DMS53 treated with DMSO at 0.1 percent for 48 hours (cell line): ENCODE measurements around the gene ABCG1.
A peak's percentile ranks its signal among the peaks of the same experiment; 100 is the strongest.

Experiments
- DNase-seq: peaks from one replicate; lab custom pipeline; 2025; ENCODE audit not compliant: unreplicated experiment; lab: John Stamatoyannopoulos, UW

ABCG1 gene

GRCh38 chr21:42231756-42232155 lies 12.8 kb downstream of the ABCG1 start:
- no peak for DNase-seq

- DNase-seq: no peak
Measured at GRCh38 chr21:42232176-42232825, 13.4 kb downstream of the ABCG1 start.

- DNase-seq: peak; percentile 55
Measured at GRCh38 chr21:42233067-42233961, 14.4 kb downstream of the ABCG1 start.

GRCh38 chr21:42234041-42234440 lies 15.1 kb downstream of the ABCG1 start:
- no peak for DNase-seq

- peak; percentile 60 for DNase-seq
Measured at GRCh38 chr21:42234464-42235241, 15.7 kb downstream of the ABCG1 start.

GRCh38 chr21:42235593-42235992 lies 16.7 kb downstream of the ABCG1 start:
- DNase-seq: no peak

GRCh38 chr21:42236014-42236413 lies 17.1 kb downstream of the ABCG1 start:
- DNase-seq: no peak

GRCh38 chr21:42236693-42237092 lies 17.8 kb downstream of the ABCG1 start:
- DNase-seq: no peak

- no peak for DNase-seq
Measured at GRCh38 chr21:42237161-42237560, 18.2 kb downstream of the ABCG1 start.

- no peak for DNase-seq
Measured at GRCh38 chr21:42237577-42237976, 18.6 kb downstream of the ABCG1 start.

- no peak for DNase-seq
Measured at GRCh38 chr21:42238185-42238934, 19.4 kb downstream of the ABCG1 start.

GRCh38 chr21:42239556-42239955 lies 20.6 kb downstream of the ABCG1 start:
- DNase-seq: no peak

GRCh38 chr21:42239973-42240372 lies 21.0 kb downstream of the ABCG1 start:
- no peak for DNase-seq

GRCh38 chr21:42242611-42243010 lies 23.7 kb downstream of the ABCG1 start:
- no peak for DNase-seq

GRCh38 chr21:42243026-42243425 lies 24.1 kb downstream of the ABCG1 start:
- no peak for DNase-seq

- no peak for DNase-seq
Measured at GRCh38 chr21:42245331-42246193, 26.6 kb downstream of the ABCG1 start.

GRCh38 chr21:42247716-42248115 lies 28.8 kb downstream of the ABCG1 start:
- DNase-seq: no peak

GRCh38 chr21:42248241-42248640 lies 29.3 kb downstream of the ABCG1 start:
- DNase-seq: no peak

GRCh38 chr21:42248783-42249597 lies 30.1 kb downstream of the ABCG1 start:
- no peak for DNase-seq
